AG04450 (cell line): Measurements from ENCODE around the gene DHRSX. TPM values are rescaled to one million over a fixed set of nuclear protein-coding genes. Genes with fewer than 3 reads are reported as not detected.

Experiments
- CTCF ChIA-PET: fragments of 300-600, 350-600 bp; formaldehyde crosslinking; extraction: SDS; loops from one replicate; lab custom pipeline; 2022; ENCODE audit warnings: antibody characterized with exemption, inconsistent platforms; lab: Charles Lee
- POLR2A ChIA-PET: fragments of 350-600 bp; formaldehyde crosslinking; extraction: SDS; loops from one replicate; lab custom pipeline; 2021; ENCODE audit warnings: antibody characterized with exemption, inconsistent platforms; lab: Yijun Ruan, JAX
- DNase-seq: peaks from one replicate; pipeline ENCODE4 v3.0.0-alpha.2; 2011; ENCODE audit warnings: low read depth, low spot score
- H3K27ac ChIP-seq: one replicate; pipeline ENCODE4 v1.5.1; 2012; ENCODE audit warnings: low read depth, low read length, control low read depth
- H3K27me3 ChIP-seq: one replicate; pipeline ENCODE4 v1.6.0; 2012; ENCODE audit warnings: low read length; ENCODE audit not compliant: control insufficient read depth, insufficient read depth
- H3K4me3 ChIP-seq: 2 replicates; pipeline ENCODE4 v1.5.1; 2011; ENCODE audit warnings: mild to moderate bottlenecking, low read depth, low read length, control low read depth
- H3K9me3 ChIP-seq: 2 replicates; pipeline ENCODE4 v1.5.1; 2012; ENCODE audit warnings: low read length; ENCODE audit not compliant: control insufficient read depth, insufficient read depth
- polyA plus RNA-seq: library from polyadenylated mRNA; depleted of rRNA; stranded (reverse); fragments of >200 nt; gene quantifications from 2 replicates; pipeline ENCODE4 v1.2.3, GENCODE V29; 2011
- TF ChIP-seq, protein P1 (sequence below): IDR thresholded peaks from 2 replicates; pipeline ENCODE4 v1.5.1; 2011; ENCODE audit warnings: low read depth, low read length, control low read depth, inconsistent platforms

Gene DHRSX
- polyA plus RNA-seq, 1 experiment = 43.2 TPM

DNA sequence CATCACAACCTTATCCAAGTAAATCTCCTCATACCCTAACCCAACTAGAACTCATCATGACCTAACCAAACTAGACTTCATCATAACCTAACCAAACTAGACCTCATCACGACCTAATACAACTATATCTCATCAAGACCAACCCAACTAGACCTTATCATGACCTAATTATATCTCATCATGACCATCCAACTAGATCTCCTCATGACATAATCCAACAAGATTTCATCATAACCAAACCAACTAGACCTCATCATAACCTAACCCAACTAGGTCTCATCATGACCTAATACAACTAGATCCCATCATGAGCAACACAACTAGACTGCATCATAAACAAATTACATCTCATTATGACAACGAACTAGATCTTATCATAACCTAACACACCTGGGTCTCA lies 86.4 kb downstream of the DHRSX start:
- H3K27me3 ChIP-seq = no peaks in the 10 kb centered on the region
- CTCF ChIA-PET = no interaction called here
- no peaks in the 10 kb centered on the region for H3K9me3 ChIP-seq
- no peak for DNase-seq
- POLR2A ChIA-PET = no interaction called here
- TF ChIP-seq, protein P1, sequence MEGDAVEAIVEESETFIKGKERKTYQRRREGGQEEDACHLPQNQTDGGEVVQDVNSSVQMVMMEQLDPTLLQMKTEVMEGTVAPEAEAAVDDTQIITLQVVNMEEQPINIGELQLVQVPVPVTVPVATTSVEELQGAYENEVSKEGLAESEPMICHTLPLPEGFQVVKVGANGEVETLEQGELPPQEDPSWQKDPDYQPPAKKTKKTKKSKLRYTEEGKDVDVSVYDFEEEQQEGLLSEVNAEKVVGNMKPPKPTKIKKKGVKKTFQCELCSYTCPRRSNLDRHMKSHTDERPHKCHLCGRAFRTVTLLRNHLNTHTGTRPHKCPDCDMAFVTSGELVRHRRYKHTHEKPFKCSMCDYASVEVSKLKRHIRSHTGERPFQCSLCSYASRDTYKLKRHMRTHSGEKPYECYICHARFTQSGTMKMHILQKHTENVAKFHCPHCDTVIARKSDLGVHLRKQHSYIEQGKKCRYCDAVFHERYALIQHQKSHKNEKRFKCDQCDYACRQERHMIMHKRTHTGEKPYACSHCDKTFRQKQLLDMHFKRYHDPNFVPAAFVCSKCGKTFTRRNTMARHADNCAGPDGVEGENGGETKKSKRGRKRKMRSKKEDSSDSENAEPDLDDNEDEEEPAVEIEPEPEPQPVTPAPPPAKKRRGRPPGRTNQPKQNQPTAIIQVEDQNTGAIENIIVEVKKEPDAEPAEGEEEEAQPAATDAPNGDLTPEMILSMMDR = no peak
- H3K4me3 ChIP-seq = no peak overlapping the region
- no peak overlapping the region for H3K27ac ChIP-seq

DNA sequence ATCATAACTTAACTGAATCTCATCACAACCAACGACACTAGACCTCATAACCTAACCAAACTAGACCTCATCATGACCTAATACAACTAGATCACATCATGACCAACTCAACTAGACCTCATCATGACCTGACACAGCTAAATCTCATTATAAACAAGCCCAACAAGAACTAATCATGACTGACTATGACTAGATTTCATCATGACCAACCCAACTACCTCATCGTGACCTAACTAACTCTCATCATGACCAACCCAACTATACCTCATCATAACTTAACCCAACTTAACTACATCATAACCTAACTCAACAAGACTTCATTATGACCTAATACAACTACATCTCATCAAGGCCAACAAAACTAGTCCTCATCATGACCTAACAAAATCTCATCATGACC lies 86.8 kb downstream of the DHRSX start:
- Histone ChIP-seq H3K27ac (no peak overlapping the region), H3K4me3 (no peak overlapping the region), H3K9me3 (no peaks in the 10 kb centered on the region), H3K27me3 (no peaks in the 10 kb centered on the region)
- ChIA-PET CTCF (no interaction called here), POLR2A (no interaction called here)
- TF ChIP-seq, protein P1 = no peak
- no peak for DNase-seq

DNA sequence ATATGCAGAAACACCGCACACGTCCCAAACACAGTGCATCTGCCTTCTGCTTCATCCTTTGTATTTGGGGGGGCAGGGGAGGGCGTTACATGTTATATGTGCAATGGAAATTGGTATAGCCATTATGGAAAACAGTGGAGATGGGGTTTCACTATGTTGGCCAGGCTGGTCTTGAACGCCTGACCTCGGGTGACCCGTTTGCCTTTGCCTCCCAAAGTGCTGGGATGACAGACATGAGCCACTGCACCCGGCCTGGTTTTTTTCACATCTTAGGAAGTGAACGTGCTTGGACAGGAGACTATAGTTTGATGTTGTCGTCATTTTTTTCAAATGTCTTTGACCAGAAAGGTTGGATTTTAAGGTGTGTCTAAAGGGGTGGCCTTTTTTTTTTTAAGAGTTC lies 88.6 kb downstream of the DHRSX start:
- CTCF ChIA-PET = no interaction called here
- Histone ChIP-seq H3K9me3 (peaks cover 5% of the 10 kb centered on the region; the same call in 1 of the 2 replicates), H3K4me3 (no peak overlapping the region), H3K27ac (no peak overlapping the region), H3K27me3 (no peaks in the 10 kb centered on the region)
- DNase-seq = no peak
- TF ChIP-seq, protein P1 = no peak
- POLR2A ChIA-PET = no interaction called here

DNA sequence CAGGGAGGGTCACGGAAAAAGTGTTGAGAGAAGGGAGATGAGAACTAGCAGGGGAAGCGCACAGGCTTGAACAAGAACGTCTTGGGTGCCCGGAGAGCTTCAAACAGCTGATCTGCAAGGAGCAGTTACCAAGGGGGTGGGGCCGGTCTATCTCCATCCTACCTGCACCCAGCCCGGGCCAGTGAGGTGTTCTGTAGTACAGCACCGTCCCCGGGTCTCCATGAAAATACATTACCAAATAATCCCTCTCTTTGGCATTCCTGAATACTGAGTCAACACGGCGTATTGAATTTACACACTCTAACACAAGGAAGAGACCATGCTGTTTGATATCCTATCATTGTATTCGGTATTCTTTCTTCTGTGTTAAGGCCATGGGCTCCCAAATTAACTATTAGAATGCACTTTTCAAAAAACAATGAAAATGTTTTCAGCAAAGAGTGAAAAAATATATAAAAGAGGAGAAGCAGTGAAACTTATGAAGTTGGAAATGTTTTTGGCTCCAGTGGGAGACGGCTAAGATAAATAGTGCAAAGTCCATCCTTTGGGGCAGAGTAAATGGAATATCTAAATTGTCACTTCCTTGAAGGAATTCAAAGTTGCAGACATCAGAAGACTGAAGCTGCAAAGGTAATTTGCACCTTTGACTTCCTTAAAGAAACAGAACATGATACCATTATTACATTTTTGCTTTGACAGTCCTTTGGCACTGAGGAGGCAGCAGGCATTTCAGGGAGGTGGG lies 90.3 kb downstream of the DHRSX start:
- ChIA-PET POLR2A (no interaction called here), CTCF (no interaction called here)
- Histone ChIP-seq H3K4me3 (no peak overlapping the region), H3K9me3 (peaks cover 9% of the 10 kb centered on the region; the same call in 1 of the 2 replicates), H3K27ac (no peak overlapping the region), H3K27me3 (no peaks in the 10 kb centered on the region)
- TF ChIP-seq, protein P1 = no peak
- no peak for DNase-seq

DNA sequence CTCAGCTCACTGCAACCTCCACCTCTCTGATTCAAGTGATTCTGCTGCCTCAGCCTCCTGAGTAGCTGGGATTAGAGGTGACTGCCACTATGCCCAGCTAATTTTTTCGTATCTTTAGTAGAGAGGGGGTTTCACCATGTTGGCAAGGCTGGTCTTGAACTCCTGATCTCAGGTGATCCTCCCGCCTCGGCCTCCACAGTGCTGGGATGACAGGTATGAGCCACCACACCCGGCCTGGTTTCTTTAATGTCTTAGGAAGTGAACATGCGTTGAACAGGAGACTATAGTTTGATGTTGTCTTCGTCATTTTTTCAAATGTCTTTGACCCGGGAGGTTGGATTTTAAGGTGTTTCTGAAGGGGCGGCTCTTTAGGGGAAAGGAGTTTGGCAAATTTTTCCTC lies 91.0 kb downstream of the DHRSX start:
- CTCF ChIA-PET = no interaction called here
- POLR2A ChIA-PET = no interaction called here
- no peaks in the 10 kb centered on the region for H3K27me3 ChIP-seq
- no peak for DNase-seq
- TF ChIP-seq, protein P1 = no peak
- H3K27ac ChIP-seq = no peak overlapping the region
- peaks cover 9% of the 10 kb centered on the region; the same call in 1 of the 2 replicates for H3K9me3 ChIP-seq
- H3K4me3 ChIP-seq = no peak overlapping the region
